OCI-LY1 (cell line): ENCODE results near the gene LCP2.
A peak's percentile ranks its signal among the peaks of the same experiment; 100 is the strongest.

Source experiments
- H2AFZ ChIP-seq: fragments of 200-600 bp; sonication (generic), shearing (Covaris generic); 2 replicates; pipeline ENCODE4 v1.6.0; 2014; ENCODE audit warnings: antibody characterized with exemption, mild to moderate bottlenecking, low read length
- H3F3A ChIP-seq: fragments of 200-600 bp; sonication (generic), shearing (Covaris generic); 2 replicates; pipeline ENCODE4 v1.6.0; 2014; ENCODE audit warnings: mild to moderate bottlenecking, antibody characterized with exemption, low read length, moderate library complexity; ENCODE audit not compliant: insufficient read depth
- H3K27ac ChIP-seq: fragments of 200-600 bp; sonication (generic); 2 replicates; pipeline ENCODE4 v1.5.1; 2014; ENCODE audit warnings: low read length, mixed run types, mild to moderate bottlenecking, low read depth; ENCODE audit not compliant: poor library complexity, severe bottlenecking
- H3K27me3 ChIP-seq: fragments of 200-600 bp; sonication (generic); 2 replicates; pipeline ENCODE4 v1.6.0; 2014; ENCODE audit warnings: antibody characterized with exemption, mild to moderate bottlenecking, low read length, moderate library complexity; ENCODE audit not compliant: insufficient read depth
- H3K36me3 ChIP-seq: fragments of 200-600 bp; sonication (generic); 2 replicates; pipeline ENCODE4 v1.6.1; 2014; ENCODE audit warnings: mild to moderate bottlenecking, antibody characterized with exemption, low read length, moderate library complexity, mixed read lengths; ENCODE audit not compliant: insufficient read depth
- H3K4me1 ChIP-seq: fragments of 200-600 bp; sonication (generic); 2 replicates; pipeline ENCODE4 v1.5.1; 2014; ENCODE audit warnings: mild to moderate bottlenecking, low read length, moderate library complexity; ENCODE audit not compliant: insufficient read depth, severe bottlenecking
- H3K4me2 ChIP-seq: fragments of 200-600 bp; sonication (generic), shearing (Covaris generic); 2 replicates; pipeline ENCODE4 v1.6.1; 2014; ENCODE audit warnings: low read length
- H3K4me3 ChIP-seq: fragments of 200-600 bp; sonication (generic); 2 replicates; pipeline ENCODE4 v1.5.1; 2014; ENCODE audit warnings: low read length, low read depth, mild to moderate bottlenecking, mixed read lengths; ENCODE audit not compliant: poor library complexity, severe bottlenecking
- H3K79me2 ChIP-seq: fragments of 200-600 bp; shearing (Covaris generic); 2 replicates; pipeline ENCODE4 v1.6.1; 2016; ENCODE audit warnings: mixed run types, low read length, mixed read lengths; ENCODE audit not compliant: insufficient read depth
- H3K9ac ChIP-seq: fragments of 200-600 bp; sonication (generic), shearing (Covaris generic); 2 replicates; pipeline ENCODE4 v1.6.1; 2014; ENCODE audit warnings: mild to moderate bottlenecking, low read length, mixed read lengths
- H3K9me2 ChIP-seq: fragments of 200-600 bp; sonication (generic), shearing (Covaris generic); 2 replicates; pipeline ENCODE4 v1.6.1; 2014; ENCODE audit warnings: low read depth, mild to moderate bottlenecking, low read length, mixed read lengths
- H3K9me3 ChIP-seq: fragments of 200-600 bp; shearing (Covaris generic); 2 replicates; pipeline ENCODE4 v1.6.1; 2014; ENCODE audit warnings: low read length, mixed read lengths
- H4K20me1 ChIP-seq: fragments of 200-600 bp; sonication (generic), shearing (Covaris generic); 2 replicates; pipeline ENCODE4 v1.6.0; 2016; ENCODE audit warnings: mild to moderate bottlenecking, low read length; ENCODE audit not compliant: insufficient read depth
- EZH2 ChIP-seq: fragments of 200-600 bp; sonication (generic), shearing (Covaris generic); IDR thresholded peaks from 2 replicates; pipeline ENCODE4 v1.8.0; 2017; ENCODE audit warnings: borderline replicate concordance, mixed run types, mild to moderate bottlenecking, antibody characterized with exemption, low read length, moderate library complexity, mixed read lengths
- TF ChIP-seq, protein P1 (sequence below): fragments of 200-600 bp; sonication (generic), shearing (Covaris generic); IDR thresholded peaks from 2 replicates; pipeline ENCODE4 v1.5.1; 2017; ENCODE audit warnings: mild to moderate bottlenecking, antibody characterized with exemption, low read length, moderate library complexity, mixed read lengths

LCP2 gene

GRCh38 chr5:170218726-170219125 lies 78.9 kb downstream of the LCP2 start:
- no peaks in the 10 kb centered on the region for H3K4me1 ChIP-seq
- no peaks in the 10 kb centered on the region for H3F3A ChIP-seq
- TF ChIP-seq EZH2: no peak
- TF ChIP-seq, protein P1, sequence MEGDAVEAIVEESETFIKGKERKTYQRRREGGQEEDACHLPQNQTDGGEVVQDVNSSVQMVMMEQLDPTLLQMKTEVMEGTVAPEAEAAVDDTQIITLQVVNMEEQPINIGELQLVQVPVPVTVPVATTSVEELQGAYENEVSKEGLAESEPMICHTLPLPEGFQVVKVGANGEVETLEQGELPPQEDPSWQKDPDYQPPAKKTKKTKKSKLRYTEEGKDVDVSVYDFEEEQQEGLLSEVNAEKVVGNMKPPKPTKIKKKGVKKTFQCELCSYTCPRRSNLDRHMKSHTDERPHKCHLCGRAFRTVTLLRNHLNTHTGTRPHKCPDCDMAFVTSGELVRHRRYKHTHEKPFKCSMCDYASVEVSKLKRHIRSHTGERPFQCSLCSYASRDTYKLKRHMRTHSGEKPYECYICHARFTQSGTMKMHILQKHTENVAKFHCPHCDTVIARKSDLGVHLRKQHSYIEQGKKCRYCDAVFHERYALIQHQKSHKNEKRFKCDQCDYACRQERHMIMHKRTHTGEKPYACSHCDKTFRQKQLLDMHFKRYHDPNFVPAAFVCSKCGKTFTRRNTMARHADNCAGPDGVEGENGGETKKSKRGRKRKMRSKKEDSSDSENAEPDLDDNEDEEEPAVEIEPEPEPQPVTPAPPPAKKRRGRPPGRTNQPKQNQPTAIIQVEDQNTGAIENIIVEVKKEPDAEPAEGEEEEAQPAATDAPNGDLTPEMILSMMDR: no peak
- H4K20me1 ChIP-seq: no peaks in the 10 kb centered on the region
- H3K9ac ChIP-seq: no peak overlapping the region
- H3K27me3 ChIP-seq: 0 out of 2 replicates have a peak, but pooled peaks cover 3% of the 10 kb centered on the region
- H3K9me2 ChIP-seq: no peaks in the 10 kb centered on the region
- no peak overlapping the region for H3K4me3 ChIP-seq
- H3K27ac ChIP-seq: no peak overlapping the region
- H3K9me3 ChIP-seq: no peaks in the 10 kb centered on the region
- no peaks in the 10 kb centered on the region for H3K36me3 ChIP-seq
- H3K4me2 ChIP-seq: no peak overlapping the region
- H3K79me2 ChIP-seq: no peaks in the 10 kb centered on the region
- no peak overlapping the region for H2AFZ ChIP-seq

- no peaks in the 10 kb centered on the region for H3K9me2 ChIP-seq
- no peak overlapping the region for H3K4me2 ChIP-seq
- no peak overlapping the region for H3K4me3 ChIP-seq
- 0 out of 2 replicates have a peak, but pooled peaks cover 3% of the 10 kb centered on the region for H3K27me3 ChIP-seq
- H3K9ac ChIP-seq: no peak overlapping the region
- H3K27ac ChIP-seq: no peak overlapping the region
- H3K9me3 ChIP-seq: no peaks in the 10 kb centered on the region
- no peaks in the 10 kb centered on the region for H3K36me3 ChIP-seq
- no peak overlapping the region for H2AFZ ChIP-seq
- no peaks in the 10 kb centered on the region for H3F3A ChIP-seq
- no peak for TF ChIP-seq EZH2
- TF ChIP-seq, protein P1: no peak
- H4K20me1 ChIP-seq: no peaks in the 10 kb centered on the region
- no peaks in the 10 kb centered on the region for H3K79me2 ChIP-seq
- H3K4me1 ChIP-seq: no peaks in the 10 kb centered on the region
Observed at GRCh38 chr5:170217831-170218230, 79.7 kb downstream of the LCP2 start.

- Histone ChIP-seq H3K4me3 (no peak overlapping the region), H3K9ac (no peak overlapping the region), H3K27ac (no peak overlapping the region), H4K20me1 (no peaks in the 10 kb centered on the region), H3K4me2 (no peak overlapping the region), H3K9me2 (no peaks in the 10 kb centered on the region), H3K9me3 (no peaks in the 10 kb centered on the region), H3K79me2 (no peaks in the 10 kb centered on the region), H3K27me3 (0 out of 2 replicates have a peak, but pooled peaks cover 3% of the 10 kb centered on the region), H3K36me3 (no peaks in the 10 kb centered on the region), H3F3A (no peaks in the 10 kb centered on the region), H3K4me1 (no peaks in the 10 kb centered on the region), H2AFZ (no peak overlapping the region)
- no peak for TF ChIP-seq EZH2
- TF ChIP-seq, protein P1: peak; percentile 58
Observed at GRCh38 chr5:170216257-170216864, 81.2 kb downstream of the LCP2 start.
